ENCODE measurements around the gene NPY4R. TPM values are rescaled to one million over a fixed set of nuclear protein-coding genes. Genes with fewer than 3 reads are reported as not detected.
"Not testable (repeated sequence)": the region's sequence is repeated elsewhere in the genome, so short reads cannot be mapped to it uniquely, and the experiment has no call there.

Gene NPY4R
- total RNA-seq, 4 donors from 2014 or later: not detected

- H3K9me3 ChIP-seq; H3K27ac ChIP-seq (replicated peaks in 1 of 4); intact Hi-C loops (cut with DNase I); H3K4me1 ChIP-seq; H3K4me3 ChIP-seq; H3K36me3 ChIP-seq; DNase-seq (ENCODE audit: extremely low spot score); H3K27me3 ChIP-seq: not testable (repeated sequence)
- no CpG with 5 or more reads among the region's 2 CpGs for WGBS
Measured at GRCh38 chr10:46455992-46456391, 9.8 kb downstream of the NPY4R start.

GRCh38 chr10:46451365-46451764 is 14.4 kb downstream of the NPY4R start:
- DNase-seq (ENCODE audit: extremely low spot score); intact Hi-C loops (cut with DNase I); H3K27ac ChIP-seq (replicated peaks in 1 of 4); H3K4me3 ChIP-seq; H3K36me3 ChIP-seq; H3K27me3 ChIP-seq; H3K9me3 ChIP-seq; H3K4me1 ChIP-seq: not testable (repeated sequence)
- WGBS: no CpG with 5 or more reads among the region's 1 CpG

DNA sequence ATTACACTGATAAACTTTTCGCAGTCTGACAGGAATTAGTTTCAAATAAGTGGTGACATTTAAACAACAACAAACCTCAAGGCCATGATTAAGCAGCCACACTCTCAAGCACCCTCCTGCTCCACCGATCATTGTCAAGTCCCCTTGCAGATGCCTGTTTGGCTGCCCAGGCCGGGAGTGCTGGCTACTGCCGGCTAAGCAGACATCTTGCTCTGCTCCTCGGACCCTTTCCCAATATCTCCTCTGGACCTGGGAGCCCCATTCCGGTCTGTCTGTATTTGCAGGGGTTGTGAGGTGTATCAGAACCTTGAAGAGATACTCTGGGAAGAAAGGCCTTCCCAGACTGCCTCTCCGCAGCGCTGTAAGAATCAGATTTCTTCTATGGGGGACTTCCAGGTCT is 14.9 kb downstream of the NPY4R start:
- H3K9me3 ChIP-seq; H3K36me3 ChIP-seq; intact Hi-C loops (cut with DNase I); H3K27ac ChIP-seq (replicated peaks in 1 of 4); H3K27me3 ChIP-seq; H3K4me3 ChIP-seq; H3K4me1 ChIP-seq: not testable (repeated sequence)
- WGBS: 86% methylated on average over 7 of the region's 8 CpGs
- peak; percentile 79 for DNase-seq (ENCODE audit: extremely low spot score)

- H3K27ac ChIP-seq (replicated peaks in 1 of 4); H3K27me3 ChIP-seq; H3K4me3 ChIP-seq; H3K4me1 ChIP-seq; H3K36me3 ChIP-seq; DNase-seq (ENCODE audit: extremely low spot score); H3K9me3 ChIP-seq; intact Hi-C loops (cut with DNase I): not testable (repeated sequence)
- 100% methylated on average over 2 of the region's 5 CpGs for WGBS
Measured at GRCh38 chr10:46447439-46447838, 18.3 kb downstream of the NPY4R start.

- peaks cover 0 to 13% (median 8%) of the 10 kb centered on the region in 4 donors for H3K4me1 ChIP-seq
- intact Hi-C loops (cut with DNase I); H3K27me3 ChIP-seq; H3K4me3 ChIP-seq; DNase-seq (ENCODE audit: extremely low spot score); H3K27ac ChIP-seq (replicated peaks in 1 of 4); H3K9me3 ChIP-seq; H3K36me3 ChIP-seq: not testable (repeated sequence)
- 86% methylated on average over 4 of the region's 8 CpGs for WGBS
Measured at GRCh38 chr10:46445389-46446122, 20.2 kb downstream of the NPY4R start.

DNA sequence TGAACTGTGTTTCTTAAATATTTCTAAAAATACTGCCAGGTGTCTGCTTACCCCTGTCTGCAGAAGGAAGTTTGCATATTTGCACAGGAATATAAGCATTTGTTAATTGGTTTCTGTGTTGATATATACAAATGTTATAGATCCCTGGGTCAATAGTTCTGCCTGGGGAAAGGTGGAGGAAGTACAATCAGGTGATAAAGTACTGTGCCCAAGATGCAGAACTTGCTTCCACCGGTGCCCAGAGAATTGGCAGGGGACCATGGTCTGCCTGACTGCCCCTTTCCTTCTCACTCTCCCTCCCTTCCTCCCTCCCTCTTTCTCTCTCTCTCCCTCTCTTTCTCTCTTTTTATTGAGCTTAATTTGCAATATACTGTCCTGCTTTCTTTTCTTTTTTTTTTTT is 22.3 kb downstream of the NPY4R start:
- H3K9me3 ChIP-seq; H3K4me3 ChIP-seq; H3K27ac ChIP-seq (replicated peaks in 1 of 4); H3K27me3 ChIP-seq; intact Hi-C loops (cut with DNase I); H3K36me3 ChIP-seq; DNase-seq (ENCODE audit: extremely low spot score): not testable (repeated sequence)
- WGBS: 18% methylated on average over 1 of the region's 1 CpG
- peaks cover 0 to 13% (median 8%) of the 10 kb centered on the region in 4 donors for H3K4me1 ChIP-seq

DNA sequence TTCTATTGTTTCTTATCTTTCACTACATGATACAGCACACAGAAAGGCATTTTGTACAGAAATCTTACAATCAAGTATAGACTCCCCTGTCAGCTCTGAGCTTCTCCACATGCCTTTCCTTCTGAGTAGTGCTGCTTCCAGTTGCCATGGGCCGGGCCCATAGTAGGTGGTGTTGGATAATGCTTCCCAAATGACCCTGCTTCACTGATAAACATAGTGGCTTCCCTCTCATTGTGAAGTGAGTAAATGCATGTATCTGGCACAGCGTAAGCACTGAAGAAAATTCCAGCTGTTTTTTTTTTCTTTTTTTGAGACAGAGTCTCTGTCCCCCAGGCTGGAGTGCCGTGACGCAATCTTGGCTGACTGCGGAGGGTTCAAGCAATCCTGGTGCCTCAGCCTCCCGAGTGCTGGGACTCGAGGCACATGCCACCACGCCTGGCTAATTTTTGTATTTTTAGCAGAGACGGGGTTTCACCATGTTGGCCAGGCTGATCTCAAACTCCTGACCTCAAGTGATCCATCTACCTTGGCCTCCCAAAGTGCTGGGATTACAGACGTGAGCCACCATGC is 23.0 kb downstream of the NPY4R start:
- H3K9me3 ChIP-seq; DNase-seq (ENCODE audit: extremely low spot score); H3K4me3 ChIP-seq; intact Hi-C loops (cut with DNase I); H3K27me3 ChIP-seq; H3K27ac ChIP-seq (replicated peaks in 1 of 4); H3K36me3 ChIP-seq: not testable (repeated sequence)
- H3K4me1 ChIP-seq: peaks cover 0 to 13% (median 8%) of the 10 kb centered on the region in 4 donors
- 47% methylated on average over 10 of the region's 10 CpGs for WGBS

DNA sequence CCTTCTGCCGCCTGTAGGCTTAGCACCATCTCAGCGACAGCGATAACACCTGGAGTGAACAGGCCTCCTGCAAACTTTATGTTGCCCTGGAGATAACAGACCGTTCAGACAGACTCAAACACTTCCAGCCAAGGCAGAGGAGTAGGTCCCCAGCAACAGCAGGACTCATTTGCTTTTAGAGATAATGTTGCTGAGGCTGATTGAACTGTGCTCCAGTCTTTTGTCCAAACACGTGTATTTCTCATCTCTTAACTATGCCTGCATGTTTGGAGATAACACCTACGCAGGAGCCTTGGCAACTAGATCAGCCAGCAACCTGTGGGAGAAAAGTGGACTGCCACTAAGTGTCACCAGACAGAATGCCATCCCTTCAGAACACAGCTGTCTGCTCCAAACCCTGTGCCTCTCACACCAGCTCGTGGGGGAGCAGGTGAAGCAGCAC is 23.9 kb downstream of the NPY4R start:
- intact Hi-C loops (cut with DNase I); H3K36me3 ChIP-seq; H3K4me3 ChIP-seq; H3K27me3 ChIP-seq; H3K9me3 ChIP-seq; H3K27ac ChIP-seq (replicated peaks in 1 of 4): not testable (repeated sequence)
- 26% methylated on average over 3 of the region's 7 CpGs for WGBS
- H3K4me1 ChIP-seq: peaks cover 0 to 13% (median 8%) of the 10 kb centered on the region in 4 donors
- peak; percentile 70 for DNase-seq (ENCODE audit: extremely low spot score)

DNA sequence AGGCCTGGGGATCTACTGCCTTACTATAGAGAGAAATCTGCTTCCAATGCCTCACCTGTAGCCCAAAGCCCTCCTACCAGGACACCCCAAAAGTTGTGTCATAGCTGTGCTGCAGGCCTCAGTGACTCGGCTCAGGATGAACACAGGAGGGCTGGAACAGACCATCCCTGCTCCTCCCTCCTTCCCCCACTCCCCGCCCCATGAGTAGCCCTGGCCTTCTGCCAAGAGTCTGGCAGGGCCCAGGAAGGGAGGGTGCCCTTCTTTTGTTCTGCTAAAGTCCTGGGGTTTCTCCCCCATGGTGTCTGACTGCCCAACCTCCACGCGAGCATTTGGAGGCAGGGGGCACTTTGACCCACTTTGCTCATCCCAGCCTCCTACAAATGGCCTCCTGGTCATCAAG is 24.8 kb downstream of the NPY4R start:
- H3K27me3 ChIP-seq; H3K27ac ChIP-seq (replicated peaks in 1 of 4); DNase-seq (ENCODE audit: extremely low spot score); intact Hi-C loops (cut with DNase I); H3K4me3 ChIP-seq; H3K9me3 ChIP-seq; H3K36me3 ChIP-seq: not testable (repeated sequence)
- H3K4me1 ChIP-seq: peaks cover 0 to 13% (median 8%) of the 10 kb centered on the region in 4 donors
- no CpG with 5 or more reads among the region's 4 CpGs for WGBS

DNA sequence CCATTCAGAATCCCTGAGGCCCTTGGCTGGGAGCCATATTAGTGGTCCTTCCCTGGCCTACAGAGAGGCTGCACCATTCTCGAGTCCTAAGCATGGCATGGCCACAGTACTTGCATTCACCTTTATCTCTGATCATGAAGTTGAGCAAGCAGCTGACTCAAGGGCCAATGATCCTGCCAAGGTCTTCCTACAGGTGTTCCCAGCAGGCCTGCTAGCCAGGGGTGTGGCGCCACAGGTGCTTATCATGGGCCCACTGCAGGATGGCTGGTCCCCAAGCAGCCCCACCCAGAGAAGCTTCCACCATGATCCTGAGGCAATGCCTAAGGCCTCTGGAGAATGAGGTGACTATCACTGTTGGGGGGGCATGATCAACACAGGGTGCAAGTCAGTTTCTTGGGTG is 42.2 kb downstream of the NPY4R start:
- H3K27ac ChIP-seq (replicated peaks in 1 of 4); H3K9me3 ChIP-seq; H3K36me3 ChIP-seq; H3K27me3 ChIP-seq; intact Hi-C loops (cut with DNase I); DNase-seq (ENCODE audit: extremely low spot score); H3K4me3 ChIP-seq; H3K4me1 ChIP-seq: not testable (repeated sequence)
- no CpG with 5 or more reads among the region's 2 CpGs for WGBS

- H3K4me3 ChIP-seq; H3K36me3 ChIP-seq; H3K9me3 ChIP-seq; DNase-seq (ENCODE audit: extremely low spot score); H3K27ac ChIP-seq (replicated peaks in 1 of 4); H3K27me3 ChIP-seq; intact Hi-C loops (cut with DNase I); H3K4me1 ChIP-seq: not testable (repeated sequence)
- WGBS: 36% methylated on average over 4 of the region's 13 CpGs
Measured at GRCh38 chr10:46419570-46420379, 46.0 kb downstream of the NPY4R start.

- H3K27ac ChIP-seq (replicated peaks in 1 of 4); H3K4me1 ChIP-seq: not testable (repeated sequence)
- 80% methylated on average over 1 of the region's 7 CpGs for WGBS
Measured at GRCh38 chr10:46418283-46418682, 47.5 kb downstream of the NPY4R start.

More at GRCh38 chr10:46418283-46418682, 47.5 kb downstream of the NPY4R start:
- H3K9me3 ChIP-seq; H3K4me3 ChIP-seq; H3K27me3 ChIP-seq; H3K36me3 ChIP-seq; DNase-seq (ENCODE audit: extremely low spot score); intact Hi-C loops (cut with DNase I): not testable (repeated sequence)
